GM21447 (cell line): ENCODE results near the gene ITGA5.

Source experiments
- ATAC-seq: cut with Tn5 transposase; IDR thresholded peaks from one replicate; pipeline ENCODE4 v1.9.1; 2021; ENCODE audit not compliant: unreplicated experiment

ITGA5 gene

GRCh38 chr12:54390176-54390667 is 28.8 kb downstream of the ITGA5 start:
- ATAC-seq: no peak

- no peak for ATAC-seq
Measured at GRCh38 chr12:54389607-54390175, 29.4 kb downstream of the ITGA5 start.

GRCh38 chr12:54389134-54389508 is 29.9 kb downstream of the ITGA5 start:
- ATAC-seq: no peak

- no peak for ATAC-seq
Measured at GRCh38 chr12:54388237-54389133, 30.6 kb downstream of the ITGA5 start.

GRCh38 chr12:54387114-54387467 is 32.0 kb downstream of the ITGA5 start:
- no peak for ATAC-seq

- ATAC-seq: no peak
Measured at GRCh38 chr12:54386403-54387113, 32.5 kb downstream of the ITGA5 start.

- peak; percentile 72 for ATAC-seq
Measured at GRCh38 chr12:54385251-54385914, 33.7 kb downstream of the ITGA5 start.

GRCh38 chr12:54384591-54385041 is 34.5 kb downstream of the ITGA5 start, which contains the start of gene ZNF385A:
TSS of gene ZNF385A (minus strand) at chr12:54384733. CDS start at chr12:54384514, 219 bp downstream.
- ATAC-seq: peak; percentile 42

- no peak for ATAC-seq
Measured at GRCh38 chr12:54383041-54383609, 35.9 kb downstream of the ITGA5 start.

- ATAC-seq: no peak
Measured at GRCh38 chr12:54381136-54381535, 37.9 kb downstream of the ITGA5 start.

GRCh38 chr12:54379398-54380201 is 39.5 kb downstream of the ITGA5 start:
- peak; percentile 79 for ATAC-seq

GRCh38 chr12:54378796-54379397 is 40.2 kb downstream of the ITGA5 start:
- no peak for ATAC-seq

GRCh38 chr12:54377797-54378515 is 41.1 kb downstream of the ITGA5 start:
- ATAC-seq: no peak

GRCh38 chr12:54377007-54377406 is 42.1 kb downstream of the ITGA5 start:
- ATAC-seq: no peak

GRCh38 chr12:54376596-54376995 is 42.5 kb downstream of the ITGA5 start:
- no peak for ATAC-seq

- ATAC-seq: no peak
Measured at GRCh38 chr12:54375259-54375579, 43.8 kb downstream of the ITGA5 start.

GRCh38 chr12:54374562-54375258 is 44.4 kb downstream of the ITGA5 start:
- ATAC-seq: no peak
